ENCODE data around the gene STAP2. TPM values are rescaled to one million over a fixed set of nuclear protein-coding genes. Genes with fewer than 3 reads are reported as not detected.

STAP2 gene
- polyA plus RNA-seq, 1 donor (not counting 4 experiments of a cell fraction or from before 2014, with no cell fraction given), result 60.0 TPM

- H3K9ac ChIP-seq (ENCODE audit: control insufficient read depth, extremely low read depth, insufficient read depth, low read length), result no peak overlapping the region
- no peaks in the 10 kb centered on the region for H4K20me1 ChIP-seq (ENCODE audit: control insufficient read depth, extremely low read depth, insufficient read depth, low read length)
- no peak for DNase-seq (ENCODE audit: low read depth, low spot score)
- H3K27me3 ChIP-seq (ENCODE audit: control insufficient read depth, extremely low read depth, insufficient read depth, low read length), result no peaks in the 10 kb centered on the region
- no peak overlapping the region for H3K4me3 ChIP-seq (ENCODE audit: control insufficient read depth in 2 of 3, extremely low read depth in 1 of 3, insufficient read depth in 2 of 3, low read depth in 1 of 3, low read length in 3 of 3)
- no peaks in the 10 kb centered on the region for H3K4me1 ChIP-seq (ENCODE audit: control insufficient read depth, extremely low read depth, insufficient read depth, low read length)
- FAIRE-seq, result no peak
- H3K9me1 ChIP-seq (ENCODE audit: control insufficient read depth, extremely low read depth, insufficient read depth, low read length), result no peaks in the 10 kb centered on the region
- no peaks in the 10 kb centered on the region for H3K36me3 ChIP-seq (ENCODE audit: control insufficient read depth in 2 of 2, extremely low read depth in 1 of 2, insufficient read depth in 2 of 2, low read length in 2 of 2)
- H3K9me3 ChIP-seq (ENCODE audit: control insufficient read depth, low read depth, low read length), result no peaks in the 10 kb centered on the region
- no peak for TF ChIP-seq EZH2 (IDR thresholded peaks at IDR 0.05; ENCODE audit: low read length)
- TF ChIP-seq, protein P1, sequence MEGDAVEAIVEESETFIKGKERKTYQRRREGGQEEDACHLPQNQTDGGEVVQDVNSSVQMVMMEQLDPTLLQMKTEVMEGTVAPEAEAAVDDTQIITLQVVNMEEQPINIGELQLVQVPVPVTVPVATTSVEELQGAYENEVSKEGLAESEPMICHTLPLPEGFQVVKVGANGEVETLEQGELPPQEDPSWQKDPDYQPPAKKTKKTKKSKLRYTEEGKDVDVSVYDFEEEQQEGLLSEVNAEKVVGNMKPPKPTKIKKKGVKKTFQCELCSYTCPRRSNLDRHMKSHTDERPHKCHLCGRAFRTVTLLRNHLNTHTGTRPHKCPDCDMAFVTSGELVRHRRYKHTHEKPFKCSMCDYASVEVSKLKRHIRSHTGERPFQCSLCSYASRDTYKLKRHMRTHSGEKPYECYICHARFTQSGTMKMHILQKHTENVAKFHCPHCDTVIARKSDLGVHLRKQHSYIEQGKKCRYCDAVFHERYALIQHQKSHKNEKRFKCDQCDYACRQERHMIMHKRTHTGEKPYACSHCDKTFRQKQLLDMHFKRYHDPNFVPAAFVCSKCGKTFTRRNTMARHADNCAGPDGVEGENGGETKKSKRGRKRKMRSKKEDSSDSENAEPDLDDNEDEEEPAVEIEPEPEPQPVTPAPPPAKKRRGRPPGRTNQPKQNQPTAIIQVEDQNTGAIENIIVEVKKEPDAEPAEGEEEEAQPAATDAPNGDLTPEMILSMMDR (optimal IDR thresholded peaks at IDR 0.05 in 1 of 3, IDR thresholded peaks at IDR 0.05 in 1 of 3, conservative IDR thresholded peaks at IDR 0.05 in 1 of 3; ENCODE audit: extremely low read depth in 1 of 3, insufficient read depth in 2 of 3, low read length in 3 of 3), result no peak
- no peak overlapping the region for H3K4me2 ChIP-seq (ENCODE audit: control insufficient read depth, extremely low read depth, insufficient read depth, low read depth, low read length)
- no peak overlapping the region for H2AFZ ChIP-seq (ENCODE audit: control insufficient read depth, low read length)
- H3K27ac ChIP-seq (ENCODE audit: control insufficient read depth, insufficient read depth, low read length), result no peak overlapping the region
- H3K79me2 ChIP-seq (ENCODE audit: control insufficient read depth, insufficient read depth, low read length), result no peaks in the 10 kb centered on the region
- dilution Hi-C loops (cut with MboI; ENCODE audit: extremely low pct_ligation_motif_present, low sequenced_read_pairs), result no loop called here
Measured at GRCh38 chr19:4313847-4314490, 24.7 kb downstream of the STAP2 start.

DNA sequence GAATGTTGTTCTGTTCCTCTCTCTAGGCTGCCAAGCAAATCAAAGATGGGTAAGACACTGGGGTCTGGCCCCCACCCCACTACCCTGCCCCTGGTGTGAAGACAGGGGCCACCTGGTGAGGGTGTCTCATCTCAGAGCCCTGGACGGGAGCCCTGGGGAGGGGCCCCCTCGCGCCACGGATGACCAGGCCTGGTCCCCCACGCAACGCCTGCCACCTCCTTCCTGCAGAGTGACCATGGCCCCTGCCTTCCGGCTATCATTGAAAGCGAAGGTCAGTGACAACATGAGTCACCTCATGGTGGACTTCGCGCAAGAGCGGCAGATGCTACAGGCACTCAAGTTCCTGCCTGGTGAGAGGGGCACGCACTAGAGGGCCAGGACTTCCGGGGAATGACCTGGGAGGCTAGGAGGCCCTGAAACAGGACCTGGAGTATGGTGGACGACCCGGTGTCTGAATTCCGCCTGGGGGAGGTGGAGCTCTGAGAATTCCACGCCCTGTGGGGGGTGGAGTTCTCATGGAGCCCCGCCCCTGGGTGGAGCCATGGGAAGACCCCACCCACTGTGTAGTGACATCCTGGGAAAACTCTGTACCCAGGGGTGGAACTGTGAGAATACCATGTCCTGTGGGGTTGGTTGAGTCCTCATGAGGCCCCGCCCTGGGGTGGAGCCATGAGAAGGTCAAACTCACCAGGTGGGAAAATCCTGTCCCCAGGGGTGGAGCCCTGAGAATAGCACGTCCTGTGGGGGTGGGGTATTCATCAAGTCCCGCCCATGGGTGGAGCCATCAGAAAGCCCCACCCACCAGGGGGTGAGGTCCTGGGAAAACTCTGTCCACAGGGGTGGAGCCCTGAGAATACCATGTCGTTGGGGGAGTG lies 28.1 kb downstream of the STAP2 start:
- dilution Hi-C loops (cut with MboI; ENCODE audit: extremely low pct_ligation_motif_present, low sequenced_read_pairs), result no loop called here
- FAIRE-seq, result no peak
- no peak for DNase-seq (ENCODE audit: low read depth, low spot score)

More for the DNA sequence above, 28.1 kb downstream of the STAP2 start:
- no peak overlapping the region for H2AFZ ChIP-seq (ENCODE audit: control insufficient read depth, low read length)
- no peaks in the 10 kb centered on the region for H3K4me1 ChIP-seq (ENCODE audit: control insufficient read depth, extremely low read depth, insufficient read depth, low read length)
- no peaks in the 10 kb centered on the region for H3K36me3 ChIP-seq (ENCODE audit: control insufficient read depth in 2 of 2, extremely low read depth in 1 of 2, insufficient read depth in 2 of 2, low read length in 2 of 2)
- no peak overlapping the region for H3K4me3 ChIP-seq (ENCODE audit: control insufficient read depth in 2 of 3, extremely low read depth in 1 of 3, insufficient read depth in 2 of 3, low read depth in 1 of 3, low read length in 3 of 3)
- H3K9ac ChIP-seq (ENCODE audit: control insufficient read depth, extremely low read depth, insufficient read depth, low read length), result no peak overlapping the region
- no peaks in the 10 kb centered on the region for H3K9me3 ChIP-seq (ENCODE audit: control insufficient read depth, low read depth, low read length)
- H3K27ac ChIP-seq (ENCODE audit: control insufficient read depth, insufficient read depth, low read length), result no peak overlapping the region
- no peaks in the 10 kb centered on the region for H3K79me2 ChIP-seq (ENCODE audit: control insufficient read depth, insufficient read depth, low read length)
- no peak for TF ChIP-seq EZH2 (IDR thresholded peaks at IDR 0.05; ENCODE audit: low read length)
- TF ChIP-seq, protein P1 (optimal IDR thresholded peaks at IDR 0.05 in 1 of 3, IDR thresholded peaks at IDR 0.05 in 1 of 3, conservative IDR thresholded peaks at IDR 0.05 in 1 of 3; ENCODE audit: extremely low read depth in 1 of 3, insufficient read depth in 2 of 3, low read length in 3 of 3), result no peak
- no peaks in the 10 kb centered on the region for H3K27me3 ChIP-seq (ENCODE audit: control insufficient read depth, extremely low read depth, insufficient read depth, low read length)
- H3K9me1 ChIP-seq (ENCODE audit: control insufficient read depth, extremely low read depth, insufficient read depth, low read length), result no peaks in the 10 kb centered on the region
- H4K20me1 ChIP-seq (ENCODE audit: control insufficient read depth, extremely low read depth, insufficient read depth, low read length), result no peaks in the 10 kb centered on the region
- H3K4me2 ChIP-seq (ENCODE audit: control insufficient read depth, extremely low read depth, insufficient read depth, low read depth, low read length), result no peak overlapping the region
